Kidney (tissue), 14 donors: ENCODE results near the gene NINJ2. TPM values are rescaled to one million over a fixed set of nuclear protein-coding genes. Genes with fewer than 3 reads are reported as not detected.

ENCODE experiments used
- DNase-seq, 5 donors: peaks; one replicate each; pipeline ENCODE4 v3.0.0-alpha.2; 2013 to 2020
- FAIRE-seq: peaks from 2 replicates; lab custom pipeline; 2012; peaks lifted over from hg19 to GRCh38; lab: Jason Lieb, UNC
- H3K27ac ChIP-seq, 2 donors: one replicate each; pipeline ENCODE4 v1.7.0; 2013; ENCODE audit warnings: low read depth in 2 of 2, low read length in 2 of 2, inconsistent platforms in 1 of 2
- H3K27me3 ChIP-seq: one replicate; pipeline ENCODE4 v1.7.1; 2013; ENCODE audit warnings: low read length, inconsistent platforms; ENCODE audit not compliant: control insufficient read depth, insufficient read depth
- H3K36me3 ChIP-seq, 3 donors: one replicate each; pipeline versions ENCODE4 v1.7.0 to v1.7.1; 2013; ENCODE audit warnings: low read length in 3 of 3, control low read depth in 1 of 3, inconsistent platforms in 1 of 3; ENCODE audit not compliant: insufficient read depth in 3 of 3, control insufficient read depth in 2 of 3
- H3K4me1 ChIP-seq, 3 donors: one replicate each; pipeline versions ENCODE4 v1.7.0 to v1.7.1; 2013; ENCODE audit warnings: low read length in 3 of 3, inconsistent platforms in 1 of 3, low read depth in 1 of 3; ENCODE audit not compliant: control insufficient read depth in 2 of 3, insufficient read depth in 2 of 3
- H3K4me3 ChIP-seq, 3 donors: one replicate each; pipeline versions ENCODE4 v1.7.0 to v1.8.1; 2013; ENCODE audit warnings: low read length in 3 of 3, control low read depth in 1 of 3, inconsistent platforms in 1 of 3
- H3K9ac ChIP-seq, 3 donors: one replicate each; pipeline versions ENCODE4 v1.7.0 to v1.7.1; 2013; ENCODE audit warnings: low read length in 3 of 3, control low read depth in 1 of 3, inconsistent platforms in 1 of 3
- H3K9me3 ChIP-seq, 3 donors: one replicate each; pipeline versions ENCODE4 v1.7.0 to v1.7.1; 2013; ENCODE audit warnings: low read length in 3 of 3, control low read depth in 1 of 3, inconsistent platforms in 1 of 3; ENCODE audit not compliant: control insufficient read depth in 2 of 3, insufficient read depth in 1 of 3
- intact Hi-C: fragments of 100-400 bp; cut with DNase I; formaldehyde crosslinking; loops from one replicate; pipeline ENCODE4 v1.11.1; 2022
- polyA plus RNA-seq: library from polyadenylated mRNA; stranded (reverse); fragments of 350-450 nt; fragmentation: Illumina TruSeq; extraction: RNeasy Lipid Tissue Mini Kit (QIAGEN cat#74804); gene quantifications from one replicate; pipeline ENCODE4 v1.2.3, GENCODE V29; 2014; ENCODE audit warnings: low read depth, low replicate concordance; ENCODE audit not compliant: insufficient read depth
- total RNA-seq: library from RNA; stranded (reverse); fragmentation: NEBNext Ultra II Directional; extraction: Animal tissue kit (Norgen Biotek cat#: 25700); gene quantifications from one replicate; pipeline ENCODE4 v1.2.1, GENCODE V29; 2021
- TF ChIP-seq, protein P1 (sequence below): IDR thresholded peaks from 3 replicates; pipeline ENCODE4 v1.5.1; 2012; ENCODE audit warnings: mild to moderate bottlenecking, moderate library complexity, borderline replicate concordance; ENCODE audit not compliant: insufficient read depth; ENCODE audit errors: extremely low read depth
- donor health status: control.
- donor health status: control.
- donor health status: control.
- donor health status: control.
- donor health status: control.
- donor health status: DM: yes; HTN: yes; CAD: no.
- donor health status: Normal renal cell carcinoma (clear cell type).

NINJ2 gene
- total and polyA plus RNA-seq, 2 donors from 2014 or later: 0.69 to 2.8 TPM

GRCh38 chr12:561908-562593 is 101.2 kb downstream of the NINJ2 start:
- H3K36me3 ChIP-seq: no peaks in the 10 kb centered on the region
- no peaks in the 10 kb centered on the region for H3K27me3 ChIP-seq
- H3K27ac ChIP-seq: no peak overlapping the region
- no peaks in the 10 kb centered on the region for H3K4me1 ChIP-seq
- DNase-seq (no peak), FAIRE-seq (no peak)
- H3K9me3 ChIP-seq: no peaks in the 10 kb centered on the region
- H3K9ac ChIP-seq: no peak overlapping the region
- TF ChIP-seq, protein P1, sequence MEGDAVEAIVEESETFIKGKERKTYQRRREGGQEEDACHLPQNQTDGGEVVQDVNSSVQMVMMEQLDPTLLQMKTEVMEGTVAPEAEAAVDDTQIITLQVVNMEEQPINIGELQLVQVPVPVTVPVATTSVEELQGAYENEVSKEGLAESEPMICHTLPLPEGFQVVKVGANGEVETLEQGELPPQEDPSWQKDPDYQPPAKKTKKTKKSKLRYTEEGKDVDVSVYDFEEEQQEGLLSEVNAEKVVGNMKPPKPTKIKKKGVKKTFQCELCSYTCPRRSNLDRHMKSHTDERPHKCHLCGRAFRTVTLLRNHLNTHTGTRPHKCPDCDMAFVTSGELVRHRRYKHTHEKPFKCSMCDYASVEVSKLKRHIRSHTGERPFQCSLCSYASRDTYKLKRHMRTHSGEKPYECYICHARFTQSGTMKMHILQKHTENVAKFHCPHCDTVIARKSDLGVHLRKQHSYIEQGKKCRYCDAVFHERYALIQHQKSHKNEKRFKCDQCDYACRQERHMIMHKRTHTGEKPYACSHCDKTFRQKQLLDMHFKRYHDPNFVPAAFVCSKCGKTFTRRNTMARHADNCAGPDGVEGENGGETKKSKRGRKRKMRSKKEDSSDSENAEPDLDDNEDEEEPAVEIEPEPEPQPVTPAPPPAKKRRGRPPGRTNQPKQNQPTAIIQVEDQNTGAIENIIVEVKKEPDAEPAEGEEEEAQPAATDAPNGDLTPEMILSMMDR: no peak
- intact Hi-C loops: no loop called here
- no peak overlapping the region for H3K4me3 ChIP-seq

GRCh38 chr12:561391-561705 is 101.9 kb downstream of the NINJ2 start:
- intact Hi-C loops: no loop called here
- Histone ChIP-seq H3K4me1 (no peaks in the 10 kb centered on the region), H3K9me3 (no peaks in the 10 kb centered on the region), H3K4me3 (no peak overlapping the region), H3K9ac (no peak overlapping the region), H3K27me3 (no peaks in the 10 kb centered on the region), H3K27ac (no peak overlapping the region), H3K36me3 (no peaks in the 10 kb centered on the region)
- no peak for DNase-seq
- no peak for FAIRE-seq
- TF ChIP-seq, protein P1: no peak

GRCh38 chr12:560691-561390 is 102.4 kb downstream of the NINJ2 start:
- H3K4me1 ChIP-seq: no peaks in the 10 kb centered on the region
- no peak overlapping the region for H3K9ac ChIP-seq
- DNase-seq: no peak
- no peak overlapping the region for H3K4me3 ChIP-seq
- H3K27me3 ChIP-seq: no peaks in the 10 kb centered on the region
- TF ChIP-seq, protein P1: no peak
- no peaks in the 10 kb centered on the region for H3K9me3 ChIP-seq
- no peak for FAIRE-seq
- intact Hi-C loops: no loop called here
- H3K36me3 ChIP-seq: no peaks in the 10 kb centered on the region
- H3K27ac ChIP-seq: no peak overlapping the region
